H7 (cell line): ENCODE measurements around the gene SLC45A3. TPM values are rescaled to one million over a fixed set of nuclear protein-coding genes. Genes with fewer than 3 reads are reported as not detected.

Source experiments
- DNase-seq: peaks from one replicate; pipeline ENCODE4 v3.0.0; 2012
- H3K27me3 ChIP-seq: 2 replicates; pipeline ENCODE4 v1.6.0; 2011; ENCODE audit warnings: mild to moderate bottlenecking, low read length; ENCODE audit not compliant: control insufficient read depth, insufficient read depth
- H3K36me3 ChIP-seq: replicated peaks from 2 replicates; pipeline ENCODE4 v1.5.1; 2011; ENCODE audit warnings: low read length; ENCODE audit not compliant: control insufficient read depth, insufficient read depth
- H3K4me3 ChIP-seq: 2 replicates; pipeline ENCODE4 v1.5.1; 2011; ENCODE audit warnings: low read depth, mild to moderate bottlenecking, control low read depth, low read length, moderate library complexity; ENCODE audit not compliant: insufficient read depth
- total RNA-seq: library from RNA; depleted of rRNA; stranded (reverse); fragments of >200 nt; shearing (Covaris generic); gene quantifications from 2 replicates; pipeline ENCODE4 v1.2.3, GENCODE V29; 2014

SLC45A3 gene
- total RNA-seq, 1 experiment from 2014 or later = 20.7 TPM

GRCh38 chr1:205666372-205667166 lies 13.7 kb downstream of the SLC45A3 start:
- DNase-seq = peak; percentile 18
- H3K4me3 ChIP-seq = no peak overlapping the region
- peaks cover 1% of the 10 kb centered on the region; the same call in 1 of the 2 replicates for H3K36me3 ChIP-seq
- H3K27me3 ChIP-seq = no peaks in the 10 kb centered on the region

DNA sequence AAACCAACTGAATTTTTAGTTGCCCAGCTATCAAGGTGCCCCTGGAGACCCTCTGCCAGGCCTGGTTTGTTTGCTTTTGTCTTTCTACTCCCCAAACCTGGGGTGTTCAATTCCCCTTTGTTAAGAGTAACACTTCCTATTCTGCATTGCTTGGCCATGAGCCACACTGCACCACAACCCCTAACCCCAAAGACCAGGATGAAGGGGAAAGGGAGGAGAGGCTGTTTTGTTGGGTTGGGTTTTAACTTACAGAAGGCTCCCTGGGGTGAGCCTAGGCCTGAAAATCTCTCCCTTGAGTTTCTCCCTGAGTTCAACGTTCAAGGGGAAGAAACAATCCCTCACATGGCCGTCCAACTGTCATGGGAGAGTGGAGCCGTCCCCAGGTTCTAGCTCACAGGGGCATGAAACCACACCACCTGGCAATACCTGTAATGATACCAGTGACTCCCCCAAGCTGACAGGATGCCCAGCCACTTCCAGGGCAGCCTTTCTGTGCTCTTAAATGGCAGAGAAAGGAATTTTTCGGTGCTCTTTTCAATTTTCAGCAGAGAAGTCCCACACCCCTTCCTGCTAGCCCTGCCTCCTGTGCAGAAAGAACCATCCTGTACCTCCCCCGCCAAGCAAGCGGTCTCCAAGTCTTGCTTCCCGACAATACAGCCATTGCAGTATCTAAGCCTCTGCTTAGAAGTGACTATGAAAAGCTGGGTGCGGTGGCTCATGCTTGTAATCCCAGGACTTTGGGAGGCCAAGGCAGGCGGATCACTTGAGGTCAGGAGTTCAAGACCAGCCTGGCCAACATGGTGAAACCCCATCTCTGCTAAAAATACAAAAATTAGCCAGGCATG lies 14.9 kb downstream of the SLC45A3 start:
- H3K36me3 ChIP-seq = peaks cover 1% of the 10 kb centered on the region; the same call in 1 of the 2 replicates
- no peaks in the 10 kb centered on the region for H3K27me3 ChIP-seq
- no peak overlapping the region for H3K4me3 ChIP-seq
- DNase-seq = peak; percentile 43

- Histone ChIP-seq H3K27me3 (no peaks in the 10 kb centered on the region), H3K4me3 (no peak overlapping the region), H3K36me3 (peaks cover 1% of the 10 kb centered on the region; the same call in 1 of the 2 replicates)
- peak; percentile 35 for DNase-seq
Measured at GRCh38 chr1:205664399-205665017, 15.8 kb downstream of the SLC45A3 start.

DNA sequence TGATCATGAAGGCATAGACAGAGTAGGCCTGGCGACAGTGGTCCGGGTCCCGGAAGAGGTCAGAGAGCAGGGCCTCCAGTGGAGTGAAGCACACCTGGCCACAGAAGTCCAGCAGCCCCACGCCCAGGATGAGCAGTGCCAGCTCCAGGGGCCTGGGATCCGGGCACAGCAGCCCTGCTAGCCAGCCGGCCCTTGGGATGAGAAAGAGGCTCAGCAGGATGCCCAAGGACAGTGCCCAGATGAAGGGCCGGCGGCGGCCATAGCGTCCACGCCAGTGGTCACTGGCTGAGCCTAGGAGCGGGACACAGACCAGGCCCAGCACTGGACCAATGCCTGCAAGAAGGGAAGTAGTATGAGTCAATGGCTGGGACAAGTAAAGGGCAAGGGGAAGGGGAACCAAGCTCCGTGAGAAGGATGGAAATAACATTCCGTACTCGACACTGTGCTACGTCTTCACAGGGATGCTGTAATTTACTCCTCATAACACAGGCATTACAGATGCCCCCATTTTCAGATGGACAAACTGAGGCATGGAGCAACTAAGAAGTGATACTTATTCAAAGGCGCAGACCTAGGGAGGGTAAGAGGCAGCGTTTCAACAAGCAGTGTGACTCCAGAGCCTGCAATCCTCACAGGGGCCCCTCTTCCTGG lies 16.9 kb downstream of the SLC45A3 start:
- Histone ChIP-seq H3K36me3 (peaks cover 1% of the 10 kb centered on the region; the same call in 1 of the 2 replicates), H3K4me3 (no peak overlapping the region), H3K27me3 (no peaks in the 10 kb centered on the region)
- peak; percentile 27 for DNase-seq

- H3K27me3 ChIP-seq = no peaks in the 10 kb centered on the region
- peaks cover 1% of the 10 kb centered on the region; the same call in 1 of the 2 replicates for H3K36me3 ChIP-seq
- no peak overlapping the region for H3K4me3 ChIP-seq
- peak; percentile 32 for DNase-seq
Measured at GRCh38 chr1:205662791-205663190, 17.5 kb downstream of the SLC45A3 start.

DNA sequence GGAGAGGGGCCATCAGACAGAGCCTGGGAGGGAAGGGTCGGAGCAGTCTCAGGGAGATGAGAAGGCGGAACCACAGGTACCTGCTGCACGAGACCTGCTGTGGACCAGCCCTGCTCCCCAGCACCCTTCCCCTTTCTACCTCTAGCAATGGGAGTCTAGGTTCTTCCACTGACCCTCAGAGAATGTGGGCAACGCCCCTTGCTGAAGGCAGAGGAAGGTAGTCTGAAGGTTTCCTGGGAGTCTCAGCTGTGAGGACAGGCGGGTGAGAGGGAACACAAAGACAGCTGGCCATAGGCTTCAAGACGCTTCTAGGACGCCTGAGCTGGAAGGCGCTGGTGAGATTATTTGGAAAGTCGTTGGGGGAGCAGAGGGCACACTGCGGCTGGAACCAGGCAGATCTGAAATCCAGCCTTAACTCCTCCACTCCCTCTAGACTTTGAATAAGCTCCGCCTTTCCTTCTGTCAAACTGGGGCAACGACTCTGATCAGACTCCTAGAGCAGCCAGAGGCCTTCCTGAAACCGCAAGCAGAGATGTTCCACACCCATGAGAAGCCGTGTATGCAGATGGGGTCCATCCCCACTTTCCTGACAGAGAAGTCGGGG lies 18.1 kb downstream of the SLC45A3 start:
- Histone ChIP-seq H3K27me3 (no peaks in the 10 kb centered on the region), H3K4me3 (no peak overlapping the region), H3K36me3 (peaks cover 1% of the 10 kb centered on the region; the same call in 1 of the 2 replicates)
- peak; percentile 41 for DNase-seq

- peak; percentile 79 for DNase-seq
- peaks cover 1% of the 10 kb centered on the region; the same call in 1 of the 2 replicates for H3K36me3 ChIP-seq
- H3K27me3 ChIP-seq = no peaks in the 10 kb centered on the region
- H3K4me3 ChIP-seq = no peak overlapping the region
Measured at GRCh38 chr1:205661429-205662134, 18.7 kb downstream of the SLC45A3 start.

DNA sequence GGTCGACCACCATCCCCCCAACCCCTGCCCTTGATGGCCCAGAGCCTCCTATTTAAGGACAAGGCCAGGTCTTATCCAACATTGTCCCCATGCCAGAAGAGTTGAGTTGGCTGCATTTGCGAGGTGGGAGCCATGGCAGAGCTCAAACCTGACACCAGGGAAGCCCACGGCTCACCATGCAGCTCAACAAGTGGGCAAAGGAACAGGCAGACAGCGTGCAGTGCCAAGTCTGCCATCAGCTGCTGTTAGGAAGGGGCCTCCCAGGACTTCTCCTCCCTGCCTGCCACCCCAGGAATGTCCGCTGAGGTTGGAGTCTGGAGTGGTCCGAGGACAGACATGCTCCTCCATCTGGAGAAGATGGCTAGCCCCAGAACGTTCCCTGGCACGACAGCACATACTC lies 19.9 kb downstream of the SLC45A3 start:
- peak; percentile 33 for DNase-seq
- H3K27me3 ChIP-seq = no peaks in the 10 kb centered on the region
- H3K36me3 ChIP-seq = peaks cover 1% of the 10 kb centered on the region; the same call in 1 of the 2 replicates
- no peak overlapping the region for H3K4me3 ChIP-seq

- H3K36me3 ChIP-seq = peaks cover 1% of the 10 kb centered on the region; the same call in 1 of the 2 replicates
- peak; percentile 96 for DNase-seq
- no peak overlapping the region for H3K4me3 ChIP-seq
- H3K27me3 ChIP-seq = no peaks in the 10 kb centered on the region
Measured at GRCh38 chr1:205658943-205659581, 21.2 kb downstream of the SLC45A3 start.

DNA sequence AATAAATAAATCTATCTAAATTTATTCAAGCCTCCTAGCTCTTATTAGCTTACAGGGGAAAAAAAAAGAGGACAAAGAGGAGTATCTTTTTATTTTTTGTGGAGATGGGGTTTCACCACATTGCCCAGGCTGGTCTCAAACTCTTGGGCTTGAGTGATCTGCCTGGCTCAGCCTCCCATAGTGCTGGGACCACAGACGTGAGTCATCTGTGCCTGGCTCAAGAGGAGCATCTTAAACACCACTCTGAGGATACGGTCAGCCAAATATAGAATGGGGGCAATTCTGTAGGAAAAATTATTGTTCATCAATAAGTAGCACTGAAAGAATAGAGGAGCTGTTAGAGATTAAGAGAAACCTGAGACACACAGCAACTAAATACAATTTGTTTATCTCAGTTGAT lies 24.1 kb downstream of the SLC45A3 start:
- DNase-seq = no peak
- H3K36me3 ChIP-seq = no peaks in the 10 kb centered on the region; the same call in 1 of the 2 replicates
- H3K4me3 ChIP-seq = no peak overlapping the region
- H3K27me3 ChIP-seq = no peaks in the 10 kb centered on the region

GRCh38 chr1:205652984-205653383 lies 27.3 kb downstream of the SLC45A3 start:
- no peaks in the 10 kb centered on the region; the same call in 1 of the 2 replicates for H3K36me3 ChIP-seq
- DNase-seq = no peak
- H3K27me3 ChIP-seq = no peaks in the 10 kb centered on the region
- no peak overlapping the region for H3K4me3 ChIP-seq

DNA sequence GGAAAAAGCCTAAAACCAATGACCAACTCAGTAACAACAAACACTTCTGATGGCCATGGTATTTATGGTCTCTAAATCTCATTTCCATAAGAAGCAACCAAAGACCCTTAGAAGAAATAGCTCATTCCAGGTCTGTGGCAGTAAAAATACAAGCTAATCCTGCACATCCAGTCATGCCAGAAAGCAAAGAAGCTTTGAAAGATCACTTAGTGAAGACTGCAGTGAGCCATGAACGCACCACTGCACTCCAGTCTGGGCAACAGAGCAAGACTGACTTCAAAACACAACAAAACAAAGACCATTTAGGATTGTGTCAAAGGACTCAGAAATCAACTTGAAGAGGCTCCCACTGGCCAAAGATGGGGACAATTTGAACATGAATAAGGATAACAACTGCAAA lies 30.1 kb downstream of the SLC45A3 start:
- no peak for DNase-seq

DNA sequence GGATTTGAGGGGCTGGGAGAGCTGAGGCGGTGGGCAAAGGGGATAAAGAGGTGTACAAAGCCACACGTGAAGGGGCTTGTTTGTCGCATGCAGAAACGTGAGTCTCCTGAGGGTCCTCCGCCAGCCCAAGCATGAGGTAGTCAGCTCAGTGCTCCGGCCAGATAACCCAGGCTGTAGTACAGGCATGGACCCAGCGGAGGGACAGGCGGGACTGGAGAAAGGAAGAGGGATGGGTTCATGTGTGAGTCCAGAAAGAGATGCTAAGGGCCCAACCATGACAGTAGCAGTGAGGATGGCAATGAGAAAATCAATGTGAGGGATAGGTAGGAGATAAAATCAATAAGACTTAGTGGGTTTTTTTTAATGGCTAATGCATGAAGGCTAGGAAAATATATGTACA lies 34.8 kb downstream of the SLC45A3 start:
- Histone ChIP-seq H3K27me3 (no peaks in the 10 kb centered on the region), H3K36me3 (no peaks in the 10 kb centered on the region; the same call in 1 of the 2 replicates), H3K4me3 (no peak overlapping the region)
- DNase-seq = peak; percentile 31

More for the DNA sequence above, 30.1 kb downstream of the SLC45A3 start:
- H3K36me3 ChIP-seq = no peaks in the 10 kb centered on the region; the same call in 1 of the 2 replicates
- H3K27me3 ChIP-seq = no peaks in the 10 kb centered on the region
- H3K4me3 ChIP-seq = no peak overlapping the region
